ENCODE results near the gene KLF13. TPM values are rescaled to one million over a fixed set of nuclear protein-coding genes. Genes with fewer than 3 reads are reported as not detected.

KLF13 gene
- total and polyA plus RNA-seq, 2 experiments from 2014 or later: 23.5 to 28.6 TPM

DNA sequence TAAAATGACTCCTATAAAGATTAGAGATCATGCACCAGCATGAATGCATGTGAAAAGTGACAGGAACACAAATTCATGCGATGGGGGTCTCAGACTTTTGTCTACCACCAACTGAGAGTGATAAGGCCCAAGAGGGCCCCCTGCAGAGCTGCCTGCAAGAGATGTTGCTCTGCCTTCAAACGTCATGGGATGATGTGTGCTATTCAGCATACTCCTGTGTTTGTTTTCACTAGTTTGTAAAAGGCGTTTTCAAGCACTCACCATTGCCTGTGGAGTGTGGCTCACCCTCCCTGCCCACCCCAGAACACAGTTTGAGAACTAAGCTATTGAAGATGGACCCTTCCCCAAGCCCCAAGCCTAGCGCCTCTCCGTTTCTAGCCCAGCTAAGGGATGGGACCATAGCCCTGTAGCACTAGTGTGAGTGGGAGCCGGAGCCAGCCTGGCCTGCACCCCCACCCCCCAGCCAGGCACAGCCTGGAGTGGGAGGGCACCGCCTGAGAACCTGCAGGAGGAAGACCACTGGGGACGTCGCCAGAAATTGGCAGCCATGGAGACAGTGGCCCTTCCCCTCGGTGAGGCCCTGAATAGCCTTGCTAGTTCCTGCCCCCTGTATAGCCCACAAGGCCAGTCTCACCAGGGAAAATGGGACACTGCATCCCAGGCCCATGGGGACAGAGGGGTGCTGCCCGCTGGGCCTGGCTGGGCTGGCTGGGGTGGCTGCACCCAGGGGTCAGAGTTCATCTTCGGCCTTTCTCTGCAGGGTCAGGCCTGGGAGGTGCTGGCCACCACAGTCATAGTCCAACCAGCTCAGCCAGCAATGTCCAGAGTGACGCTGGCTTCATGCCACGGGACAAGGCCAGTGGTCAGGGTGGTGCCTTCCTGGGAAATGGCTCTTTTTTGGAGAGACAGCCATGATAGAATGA lies 22.6 kb upstream of the KLF13 start:
- Histone ChIP-seq H3K36me3 (ENCODE audit: insufficient read depth) (no peaks in the 10 kb centered on the region), H4K20me1 (replicated peaks; ENCODE audit: insufficient read depth) (no peaks in the 10 kb centered on the region), H3K4me1 (ENCODE audit: insufficient read depth) (peaks cover 58% of the 10 kb centered on the region), H2AFZ (peak overlapping the region; percentile 78; the same call in 1 of the 2 replicates), H3F3A (replicated peaks; ENCODE audit: low read depth) (peaks cover 15% of the 10 kb centered on the region), H3K9me2 (ENCODE audit: insufficient read depth) (no peaks in the 10 kb centered on the region), H3K27ac (ENCODE audit: low read depth) (no peak overlapping the region), H3K4me3 (no peak overlapping the region), H3K4me2 (peak overlapping the region; percentile 48; the same call in 1 of the 2 replicates), H3K79me2 (replicated peaks; ENCODE audit: insufficient read depth) (no peaks in the 10 kb centered on the region), H3K27me3 (ENCODE audit: insufficient read depth) (no peaks in the 10 kb centered on the region)
- peaks cover 23% of the 10 kb centered on the region for H3K27me3 Mint-ChIP-seq (ENCODE audit: insufficient read depth, low read depth, poor library complexity)
- H3K27ac Mint-ChIP-seq: no peak overlapping the region
- TF ChIP-seq JUNB (IDR thresholded peaks at IDR 0.05; ENCODE audit: unreplicated experiment): no peak
- TF ChIP-seq EZH2 (IDR thresholded peaks at IDR 0.05; ENCODE audit: low read depth, unreplicated experiment): no peak
- TF ChIP-seq, protein P1, sequence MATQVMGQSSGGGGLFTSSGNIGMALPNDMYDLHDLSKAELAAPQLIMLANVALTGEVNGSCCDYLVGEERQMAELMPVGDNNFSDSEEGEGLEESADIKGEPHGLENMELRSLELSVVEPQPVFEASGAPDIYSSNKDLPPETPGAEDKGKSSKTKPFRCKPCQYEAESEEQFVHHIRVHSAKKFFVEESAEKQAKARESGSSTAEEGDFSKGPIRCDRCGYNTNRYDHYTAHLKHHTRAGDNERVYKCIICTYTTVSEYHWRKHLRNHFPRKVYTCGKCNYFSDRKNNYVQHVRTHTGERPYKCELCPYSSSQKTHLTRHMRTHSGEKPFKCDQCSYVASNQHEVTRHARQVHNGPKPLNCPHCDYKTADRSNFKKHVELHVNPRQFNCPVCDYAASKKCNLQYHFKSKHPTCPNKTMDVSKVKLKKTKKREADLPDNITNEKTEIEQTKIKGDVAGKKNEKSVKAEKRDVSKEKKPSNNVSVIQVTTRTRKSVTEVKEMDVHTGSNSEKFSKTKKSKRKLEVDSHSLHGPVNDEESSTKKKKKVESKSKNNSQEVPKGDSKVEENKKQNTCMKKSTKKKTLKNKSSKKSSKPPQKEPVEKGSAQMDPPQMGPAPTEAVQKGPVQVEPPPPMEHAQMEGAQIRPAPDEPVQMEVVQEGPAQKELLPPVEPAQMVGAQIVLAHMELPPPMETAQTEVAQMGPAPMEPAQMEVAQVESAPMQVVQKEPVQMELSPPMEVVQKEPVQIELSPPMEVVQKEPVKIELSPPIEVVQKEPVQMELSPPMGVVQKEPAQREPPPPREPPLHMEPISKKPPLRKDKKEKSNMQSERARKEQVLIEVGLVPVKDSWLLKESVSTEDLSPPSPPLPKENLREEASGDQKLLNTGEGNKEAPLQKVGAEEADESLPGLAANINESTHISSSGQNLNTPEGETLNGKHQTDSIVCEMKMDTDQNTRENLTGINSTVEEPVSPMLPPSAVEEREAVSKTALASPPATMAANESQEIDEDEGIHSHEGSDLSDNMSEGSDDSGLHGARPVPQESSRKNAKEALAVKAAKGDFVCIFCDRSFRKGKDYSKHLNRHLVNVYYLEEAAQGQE (IDR thresholded peaks at IDR 0.05; ENCODE audit: unreplicated experiment): no peak
- TF ChIP-seq, protein P2, sequence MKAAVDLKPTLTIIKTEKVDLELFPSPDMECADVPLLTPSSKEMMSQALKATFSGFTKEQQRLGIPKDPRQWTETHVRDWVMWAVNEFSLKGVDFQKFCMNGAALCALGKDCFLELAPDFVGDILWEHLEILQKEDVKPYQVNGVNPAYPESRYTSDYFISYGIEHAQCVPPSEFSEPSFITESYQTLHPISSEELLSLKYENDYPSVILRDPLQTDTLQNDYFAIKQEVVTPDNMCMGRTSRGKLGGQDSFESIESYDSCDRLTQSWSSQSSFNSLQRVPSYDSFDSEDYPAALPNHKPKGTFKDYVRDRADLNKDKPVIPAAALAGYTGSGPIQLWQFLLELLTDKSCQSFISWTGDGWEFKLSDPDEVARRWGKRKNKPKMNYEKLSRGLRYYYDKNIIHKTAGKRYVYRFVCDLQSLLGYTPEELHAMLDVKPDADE (IDR thresholded peaks at IDR 0.05): no peak
- TF ChIP-seq STAT1 (IDR thresholded peaks at IDR 0.05; ENCODE audit: unreplicated experiment): no peak
- TF ChIP-seq ZNF114 (CRISPR knock-in tag; IDR thresholded peaks at IDR 0.05): no peak
- TF ChIP-seq, protein P3, sequence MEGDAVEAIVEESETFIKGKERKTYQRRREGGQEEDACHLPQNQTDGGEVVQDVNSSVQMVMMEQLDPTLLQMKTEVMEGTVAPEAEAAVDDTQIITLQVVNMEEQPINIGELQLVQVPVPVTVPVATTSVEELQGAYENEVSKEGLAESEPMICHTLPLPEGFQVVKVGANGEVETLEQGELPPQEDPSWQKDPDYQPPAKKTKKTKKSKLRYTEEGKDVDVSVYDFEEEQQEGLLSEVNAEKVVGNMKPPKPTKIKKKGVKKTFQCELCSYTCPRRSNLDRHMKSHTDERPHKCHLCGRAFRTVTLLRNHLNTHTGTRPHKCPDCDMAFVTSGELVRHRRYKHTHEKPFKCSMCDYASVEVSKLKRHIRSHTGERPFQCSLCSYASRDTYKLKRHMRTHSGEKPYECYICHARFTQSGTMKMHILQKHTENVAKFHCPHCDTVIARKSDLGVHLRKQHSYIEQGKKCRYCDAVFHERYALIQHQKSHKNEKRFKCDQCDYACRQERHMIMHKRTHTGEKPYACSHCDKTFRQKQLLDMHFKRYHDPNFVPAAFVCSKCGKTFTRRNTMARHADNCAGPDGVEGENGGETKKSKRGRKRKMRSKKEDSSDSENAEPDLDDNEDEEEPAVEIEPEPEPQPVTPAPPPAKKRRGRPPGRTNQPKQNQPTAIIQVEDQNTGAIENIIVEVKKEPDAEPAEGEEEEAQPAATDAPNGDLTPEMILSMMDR (conservative IDR thresholded peaks at IDR 0.05; ENCODE audit: low read depth in 2 of 2): no peak
- no peak for TF ChIP-seq CREB1 (CRISPR knock-in tag; IDR thresholded peaks at IDR 0.05; ENCODE audit: low read depth)
- TF ChIP-seq NANOG (IDR thresholded peaks at IDR 0.05; ENCODE audit: borderline replicate concordance): no peak
- no peak for TF ChIP-seq POLR2AphosphoS5 (IDR thresholded peaks at IDR 0.05; ENCODE audit: low read depth)
- TF ChIP-seq EZH2phosphoT487 (IDR thresholded peaks at IDR 0.05; ENCODE audit: unreplicated experiment): no peak
- no peak for TF ChIP-seq ZNF331 (CRISPR knock-in tag; IDR thresholded peaks at IDR 0.05; ENCODE audit: low read depth)
- TF ChIP-seq, protein P4, sequence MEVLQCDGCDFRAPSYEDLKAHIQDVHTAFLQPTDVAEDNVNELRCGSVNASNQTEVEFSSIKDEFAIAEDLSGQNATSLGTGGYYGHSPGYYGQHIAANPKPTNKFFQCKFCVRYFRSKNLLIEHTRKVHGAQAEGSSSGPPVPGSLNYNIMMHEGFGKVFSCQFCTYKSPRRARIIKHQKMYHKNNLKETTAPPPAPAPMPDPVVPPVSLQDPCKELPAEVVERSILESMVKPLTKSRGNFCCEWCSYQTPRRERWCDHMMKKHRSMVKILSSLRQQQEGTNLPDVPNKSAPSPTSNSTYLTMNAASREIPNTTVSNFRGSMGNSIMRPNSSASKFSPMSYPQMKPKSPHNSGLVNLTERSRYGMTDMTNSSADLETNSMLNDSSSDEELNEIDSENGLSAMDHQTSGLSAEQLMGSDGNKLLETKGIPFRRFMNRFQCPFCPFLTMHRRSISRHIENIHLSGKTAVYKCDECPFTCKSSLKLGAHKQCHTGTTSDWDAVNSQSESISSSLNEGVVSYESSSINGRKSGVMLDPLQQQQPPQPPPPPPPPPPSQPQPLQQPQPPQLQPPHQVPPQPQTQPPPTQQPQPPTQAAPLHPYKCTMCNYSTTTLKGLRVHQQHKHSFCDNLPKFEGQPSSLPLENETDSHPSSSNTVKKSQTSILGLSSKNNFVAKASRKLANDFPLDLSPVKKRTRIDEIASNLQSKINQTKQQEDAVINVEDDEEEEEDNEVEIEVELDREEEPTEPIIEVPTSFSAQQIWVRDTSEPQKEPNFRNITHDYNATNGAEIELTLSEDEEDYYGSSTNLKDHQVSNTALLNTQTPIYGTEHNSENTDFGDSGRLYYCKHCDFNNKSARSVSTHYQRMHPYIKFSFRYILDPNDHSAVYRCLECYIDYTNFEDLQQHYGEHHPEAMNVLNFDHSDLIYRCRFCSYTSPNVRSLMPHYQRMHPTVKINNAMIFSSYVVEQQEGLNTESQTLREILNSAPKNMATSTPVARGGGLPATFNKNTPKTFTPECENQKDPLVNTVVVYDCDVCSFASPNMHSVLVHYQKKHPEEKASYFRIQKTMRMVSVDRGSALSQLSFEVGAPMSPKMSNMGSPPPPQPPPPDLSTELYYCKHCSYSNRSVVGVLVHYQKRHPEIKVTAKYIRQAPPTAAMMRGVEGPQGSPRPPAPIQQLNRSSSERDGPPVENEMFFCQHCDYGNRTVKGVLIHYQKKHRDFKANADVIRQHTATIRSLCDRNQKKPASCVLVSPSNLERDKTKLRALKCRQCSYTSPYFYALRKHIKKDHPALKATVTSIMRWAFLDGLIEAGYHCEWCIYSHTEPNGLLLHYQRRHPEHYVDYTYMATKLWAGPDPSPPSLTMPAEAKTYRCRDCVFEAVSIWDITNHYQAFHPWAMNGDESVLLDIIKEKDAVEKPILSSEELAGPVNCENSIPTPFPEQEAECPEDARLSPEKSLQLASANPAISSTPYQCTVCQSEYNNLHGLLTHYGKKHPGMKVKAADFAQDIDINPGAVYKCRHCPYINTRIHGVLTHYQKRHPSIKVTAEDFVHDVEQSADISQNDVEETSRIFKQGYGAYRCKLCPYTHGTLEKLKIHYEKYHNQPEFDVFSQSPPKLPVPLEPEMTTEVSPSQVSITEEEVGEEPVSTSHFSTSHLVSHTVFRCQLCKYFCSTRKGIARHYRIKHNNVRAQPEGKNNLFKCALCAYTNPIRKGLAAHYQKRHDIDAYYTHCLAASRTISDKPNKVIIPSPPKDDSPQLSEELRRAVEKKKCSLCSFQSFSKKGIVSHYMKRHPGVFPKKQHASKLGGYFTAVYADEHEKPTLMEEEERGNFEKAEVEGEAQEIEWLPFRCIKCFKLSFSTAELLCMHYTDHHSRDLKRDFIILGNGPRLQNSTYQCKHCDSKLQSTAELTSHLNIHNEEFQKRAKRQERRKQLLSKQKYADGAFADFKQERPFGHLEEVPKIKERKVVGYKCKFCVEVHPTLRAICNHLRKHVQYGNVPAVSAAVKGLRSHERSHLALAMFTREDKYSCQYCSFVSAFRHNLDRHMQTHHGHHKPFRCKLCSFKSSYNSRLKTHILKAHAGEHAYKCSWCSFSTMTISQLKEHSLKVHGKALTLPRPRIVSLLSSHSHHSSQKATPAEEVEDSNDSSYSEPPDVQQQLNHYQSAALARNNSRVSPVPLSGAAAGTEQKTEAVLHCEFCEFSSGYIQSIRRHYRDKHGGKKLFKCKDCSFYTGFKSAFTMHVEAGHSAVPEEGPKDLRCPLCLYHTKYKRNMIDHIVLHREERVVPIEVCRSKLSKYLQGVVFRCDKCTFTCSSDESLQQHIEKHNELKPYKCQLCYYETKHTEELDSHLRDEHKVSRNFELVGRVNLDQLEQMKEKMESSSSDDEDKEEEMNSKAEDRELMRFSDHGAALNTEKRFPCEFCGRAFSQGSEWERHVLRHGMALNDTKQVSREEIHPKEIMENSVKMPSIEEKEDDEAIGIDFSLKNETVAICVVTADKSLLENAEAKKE (CRISPR knock-in tag; IDR thresholded peaks at IDR 0.05): no peak
- H3K4me3 Mint-ChIP-seq: no peak overlapping the region
- ATAC-seq (no peak), DNase-seq (ENCODE audit: low spot score) (no peak)
- H3K36me3 Mint-ChIP-seq (ENCODE audit: low read depth): no peaks in the 10 kb centered on the region; the same call in 2 of the 3 replicates
- no peaks in the 10 kb centered on the region for H3K9me3 Mint-ChIP-seq
- peaks cover 57% of the 10 kb centered on the region for H3K4me1 Mint-ChIP-seq
